GM23338 (cell line): Measurements from ENCODE around the gene SERP2. TPM values are rescaled to one million over a fixed set of nuclear protein-coding genes. Genes with fewer than 3 reads are reported as not detected.

Experiments
- ATAC-seq: fragments of 200-7000 bp; cut with Tn5 transposase; 3 replicates; pipeline ENCODE4 v1.9.1; 2020
- DNase-seq: peaks from one replicate; pipeline ENCODE4 v3.0.0-alpha.2; 2015; ENCODE audit warnings: low spot score
- H2AFZ ChIP-seq: fragments of 200-600 bp; sonication (generic); 2 replicates; pipeline ENCODE4 v1.8.0; 2016; ENCODE audit warnings: antibody characterized with exemption, mild to moderate bottlenecking, moderate library complexity
- H3F3A ChIP-seq: fragments of 200-600 bp; sonication (generic); replicated peaks from 2 replicates; pipeline ENCODE4 v1.8.0; 2017; ENCODE audit warnings: antibody characterized with exemption, mixed run types, low read depth
- H3K27ac ChIP-seq: fragments of 200-600 bp; sonication (generic); 2 replicates; pipeline ENCODE4 v1.6.1; 2016; ENCODE audit warnings: low read depth
- H3K27me3 ChIP-seq: fragments of 200-600 bp; sonication (generic); 2 replicates; pipeline ENCODE4 v1.8.0; 2016; ENCODE audit warnings: mild to moderate bottlenecking, mixed run types, moderate library complexity; ENCODE audit not compliant: insufficient read depth
- H3K36me3 ChIP-seq: fragments of 200-600 bp; sonication (generic); 2 replicates; pipeline ENCODE4 v1.8.0; 2016; ENCODE audit warnings: mild to moderate bottlenecking; ENCODE audit not compliant: insufficient read depth
- H3K4me1 ChIP-seq: fragments of 200-600 bp; sonication (generic); 2 replicates; pipeline ENCODE4 v1.8.0; 2016; ENCODE audit warnings: mild to moderate bottlenecking, moderate library complexity; ENCODE audit not compliant: insufficient read depth
- H3K4me2 ChIP-seq: fragments of 200-600 bp; sonication (generic); 2 replicates; pipeline ENCODE4 v1.7.1; 2017; ENCODE audit warnings: mixed run types
- H3K4me3 ChIP-seq: fragments of 200-600 bp; sonication (generic); 2 replicates; pipeline ENCODE4 v1.6.1; 2016; ENCODE audit warnings: mixed run types
- H3K79me2 ChIP-seq: fragments of 200-600 bp; sonication (generic); replicated peaks from 2 replicates; pipeline ENCODE4 v1.8.0; 2017; ENCODE audit warnings: mild to moderate bottlenecking; ENCODE audit not compliant: insufficient read depth
- H3K9me2 ChIP-seq: fragments of 200-600 bp; sonication (generic); 2 replicates; pipeline ENCODE4 v1.8.0; 2017; ENCODE audit not compliant: insufficient read depth
- H4K20me1 ChIP-seq: fragments of 200-600 bp; sonication (generic); replicated peaks from 2 replicates; pipeline ENCODE4 v1.8.0; 2017; ENCODE audit warnings: mild to moderate bottlenecking; ENCODE audit not compliant: insufficient read depth
- H3K27ac Mint-ChIP-seq: 2 replicates; pipeline ENCODE4 v1.8.0; 2020; ENCODE audit warnings: inconsistent platforms, mild to moderate bottlenecking, moderate library complexity, mixed read lengths
- H3K27me3 Mint-ChIP-seq: 3 replicates; pipeline ENCODE4 v1.8.0; 2022; ENCODE audit warnings: low read depth, mild to moderate bottlenecking, moderate library complexity, mixed read lengths, inconsistent platforms; ENCODE audit not compliant: insufficient read depth, poor library complexity
- H3K36me3 Mint-ChIP-seq: 3 replicates; pipeline ENCODE4 v1.8.0; 2021; ENCODE audit warnings: low read depth, mild to moderate bottlenecking, inconsistent platforms, moderate library complexity, mixed read lengths
- H3K4me1 Mint-ChIP-seq: 3 replicates; pipeline ENCODE4 v1.8.0; 2020; ENCODE audit warnings: mild to moderate bottlenecking, inconsistent platforms, mixed read lengths
- H3K4me3 Mint-ChIP-seq: 3 replicates; pipeline ENCODE4 v1.8.0; 2021; ENCODE audit warnings: moderate library complexity, mild to moderate bottlenecking, inconsistent platforms, mixed read lengths
- H3K9me3 Mint-ChIP-seq: 3 replicates; pipeline ENCODE4 v1.8.0; 2020; ENCODE audit warnings: moderate library complexity, mild to moderate bottlenecking, inconsistent platforms, mixed read lengths
- CTCF ChIP-seq, 2 experiments: fragments of 200-600 bp in 1 of 2; sonication (generic) in 1 of 2; conservative IDR thresholded peaks; 2 replicates each; pipeline versions ENCODE4 v1.5.1 to v1.6.1; 2016 to 2017; ENCODE audit warnings: antibody characterized with exemption in 2 of 2, low read depth in 2 of 2, mild to moderate bottlenecking in 2 of 2, moderate library complexity in 1 of 2
- ETS1 ChIP-seq: IDR thresholded peaks from 2 replicates; pipeline ENCODE4 v1.6.1; 2016; ENCODE audit warnings: antibody characterized with exemption
- JUNB ChIP-seq: IDR thresholded peaks from one replicate; pipeline ENCODE4 v1.6.1; 2016; ENCODE audit warnings: antibody characterized with exemption; ENCODE audit not compliant: unreplicated experiment
- NANOG ChIP-seq: IDR thresholded peaks from 2 replicates; pipeline ENCODE4 v1.6.1; 2016; ENCODE audit warnings: antibody characterized with exemption, borderline replicate concordance
- POLR2AphosphoS5 ChIP-seq: IDR thresholded peaks from 2 replicates; pipeline ENCODE4 v1.6.1; 2016; ENCODE audit warnings: antibody characterized with exemption, low read depth
- REST ChIP-seq: IDR thresholded peaks from one replicate; pipeline ENCODE4 v1.6.1; 2018; ENCODE audit warnings: antibody characterized with exemption; ENCODE audit not compliant: unreplicated experiment
- STAT1 ChIP-seq: IDR thresholded peaks from one replicate; pipeline ENCODE4 v1.6.1; 2016; ENCODE audit warnings: antibody characterized with exemption; ENCODE audit not compliant: unreplicated experiment
- ZNF114 ChIP-seq: fragments of 250-450 bp; sonication (Bioruptor Pico); IDR thresholded peaks from 2 replicates; pipeline ENCODE4 v1.5.0; 2020; ENCODE audit warnings: mild to moderate bottlenecking, moderate library complexity
- ZNF331 ChIP-seq: fragments of 250-450 bp; sonication (Bioruptor Pico); IDR thresholded peaks from 2 replicates; pipeline ENCODE4 v1.5.0; 2020; ENCODE audit warnings: low read depth, mild to moderate bottlenecking, moderate library complexity
- ZNF462 ChIP-seq: fragments of 250-450 bp; sonication (Bioruptor Pico); IDR thresholded peaks from 2 replicates; pipeline ENCODE4 v1.5.0; 2020; ENCODE audit warnings: mild to moderate bottlenecking, moderate library complexity
- polyA plus RNA-seq: library from polyadenylated mRNA; unstranded; fragments of >200 nt; fragmentation: Nextera tagmentation; extraction: Ambion mirVana; gene quantifications from 2 replicates; pipeline ENCODE4 v1.2.1, GENCODE V29; 2016
- total RNA-seq: library from RNA; depleted of rRNA; stranded (reverse); fragments of >200 nt; shearing (Covaris generic); gene quantifications from 2 replicates; pipeline ENCODE4 v1.2.3, GENCODE V29; 2014

Gene SERP2
- total and polyA plus RNA-seq, 2 experiments from 2014 or later: 0.59 to 3.4 TPM

- no peak for TF ChIP-seq NANOG
- TF ChIP-seq ZNF114: no peak
- TF ChIP-seq CTCF (conservative IDR thresholded peaks at IDR 0.05; ENCODE audit: low read depth in 2 of 2): no peak
- no peak for TF ChIP-seq STAT1
- Histone ChIP-seq H3K9me2 (0 out of 2 replicates have a peak, but pooled peaks cover 3% of the 10 kb centered on the region), H3F3A (no peaks in the 10 kb centered on the region), H3K27me3 (no peaks in the 10 kb centered on the region), H3K4me1 (no peaks in the 10 kb centered on the region), H3K4me3 (no peak overlapping the region), H3K79me2 (no peaks in the 10 kb centered on the region), H3K36me3 (no peaks in the 10 kb centered on the region), H3K4me2 (no peak overlapping the region), H4K20me1 (no peaks in the 10 kb centered on the region), H3K27ac (no peak overlapping the region), H2AFZ (peak overlapping the region; percentile 45)
- Mint-ChIP-seq H3K27me3 (no peaks in the 10 kb centered on the region), H3K4me3 (no peak overlapping the region), H3K9me3 (no peaks in the 10 kb centered on the region), H3K4me1 (peaks cover 12% of the 10 kb centered on the region), H3K27ac (no peak overlapping the region), H3K36me3 (no peaks in the 10 kb centered on the region)
- ATAC-seq: no peak
- no peak for DNase-seq
These were observed 22.1 kb upstream of the SERP2 start for GRCh38 chr13:44351505-44351854.

GRCh38 chr13:44352202-44352601 is 21.4 kb upstream of the SERP2 start:
- no peak overlapping the region for H3K27ac ChIP-seq
- no peaks in the 10 kb centered on the region for H3K36me3 ChIP-seq
- no peak overlapping the region for H3K4me3 Mint-ChIP-seq
- no peaks in the 10 kb centered on the region for H3K27me3 Mint-ChIP-seq
- no peak for ATAC-seq
- 0 out of 2 replicates have a peak, but pooled peaks cover 6% of the 10 kb centered on the region for H3K9me2 ChIP-seq
- no peak overlapping the region for H3K4me2 ChIP-seq
- H3K27ac Mint-ChIP-seq: no peak overlapping the region
- no peak for DNase-seq
- no peaks in the 10 kb centered on the region for H3K79me2 ChIP-seq
- no peaks in the 10 kb centered on the region for H3K4me1 ChIP-seq
- H2AFZ ChIP-seq: no peak overlapping the region; the same call in 1 of the 2 replicates
- H3K36me3 Mint-ChIP-seq: no peaks in the 10 kb centered on the region
- no peaks in the 10 kb centered on the region for H3K27me3 ChIP-seq
- H4K20me1 ChIP-seq: no peaks in the 10 kb centered on the region
- no peaks in the 10 kb centered on the region for H3K9me3 Mint-ChIP-seq
- no peak overlapping the region for H3K4me3 ChIP-seq
- H3F3A ChIP-seq: no peaks in the 10 kb centered on the region
- H3K4me1 Mint-ChIP-seq: peaks cover 12% of the 10 kb centered on the region
- TF ChIP-seq POLR2AphosphoS5 (no peak), ZNF331 (CRISPR knock-in tag) (no peak), REST (no peak), STAT1 (no peak), ZNF462 (CRISPR knock-in tag) (no peak), JUNB (no peak), ETS1 (no peak)
